Measurements from ENCODE around the gene DHX30. TPM values are rescaled to one million over a fixed set of nuclear protein-coding genes. Genes with fewer than 3 reads are reported as not detected.

The DHX30 gene
- total RNA-seq, 1 donor from 2014 or later: 70.9 TPM

GRCh38 chr3:47863391-47864128 lies 60.6 kb downstream of the DHX30 start:
- no peak overlapping the region for H3K27ac ChIP-seq
- no peaks in the 10 kb centered on the region for H3K36me3 ChIP-seq
- H2AFZ ChIP-seq (replicated peaks): no peak overlapping the region
- H3K4me2 ChIP-seq: no peak overlapping the region
- peaks cover 6% of the 10 kb centered on the region for H3K4me1 Mint-ChIP-seq
- no peak overlapping the region for H3K9ac ChIP-seq
- DNase-seq (ENCODE audit: low spot score): no peak
- no peak overlapping the region for H3K4me3 Mint-ChIP-seq
- H3K27me3 Mint-ChIP-seq (ENCODE audit: insufficient read depth, low read depth): no peaks in the 10 kb centered on the region
- no peaks in the 10 kb centered on the region for H3K9me3 Mint-ChIP-seq
- H3K4me1 ChIP-seq: peaks cover 12% of the 10 kb centered on the region
- TF ChIP-seq EZH2 (IDR thresholded peaks at IDR 0.05): no peak
- TF ChIP-seq CTCF (IDR thresholded peaks at IDR 0.05): no peak
- no peak for TF ChIP-seq EZH2phosphoT487 (IDR thresholded peaks at IDR 0.05)
- H3K36me3 Mint-ChIP-seq: peaks cover 18% of the 10 kb centered on the region
- H3K79me2 ChIP-seq (ENCODE audit: low read depth): no peaks in the 10 kb centered on the region
- peaks cover 14% of the 10 kb centered on the region for H3F3A ChIP-seq (ENCODE audit: low read depth)
- H3K27ac Mint-ChIP-seq: no peak overlapping the region
- no peak overlapping the region for H3K4me3 ChIP-seq
- no peaks in the 10 kb centered on the region for H3K27me3 ChIP-seq
- H4K20me1 ChIP-seq (ENCODE audit: low read depth): no peaks in the 10 kb centered on the region
- no peaks in the 10 kb centered on the region for H3K9me3 ChIP-seq (ENCODE audit: low read depth)

- Mint-ChIP-seq H3K4me3 (no peak overlapping the region), H3K27ac (peak overlapping the region; percentile 13), H3K4me1 (peaks cover 6% of the 10 kb centered on the region), H3K27me3 (ENCODE audit: insufficient read depth, low read depth) (no peaks in the 10 kb centered on the region), H3K9me3 (no peaks in the 10 kb centered on the region), H3K36me3 (peaks cover 31% of the 10 kb centered on the region)
- Histone ChIP-seq H3K4me2 (peak overlapping the region; percentile 24), H3F3A (ENCODE audit: low read depth) (peaks cover 14% of the 10 kb centered on the region), H3K4me3 (no peak overlapping the region), H3K9me3 (ENCODE audit: low read depth) (no peaks in the 10 kb centered on the region), H3K9ac (no peak overlapping the region), H3K4me1 (peaks cover 12% of the 10 kb centered on the region), H3K27ac (peak overlapping the region; percentile 80), H3K79me2 (ENCODE audit: low read depth) (no peaks in the 10 kb centered on the region), H3K36me3 (no peaks in the 10 kb centered on the region), H2AFZ (replicated peaks) (no peak overlapping the region), H3K27me3 (no peaks in the 10 kb centered on the region), H4K20me1 (ENCODE audit: low read depth) (no peaks in the 10 kb centered on the region)
- peak; percentile 68 for DNase-seq (ENCODE audit: low spot score)
- TF ChIP-seq EZH2 (IDR thresholded peaks at IDR 0.05): no peak
- TF ChIP-seq CTCF (IDR thresholded peaks at IDR 0.05): peak; percentile 44
- no peak for TF ChIP-seq EZH2phosphoT487 (IDR thresholded peaks at IDR 0.05)
Observed at GRCh38 chr3:47865192-47865591, 62.3 kb downstream of the DHX30 start.

GRCh38 chr3:47867451-47868044 lies 64.6 kb downstream of the DHX30 start:
- no peak overlapping the region for H3K4me2 ChIP-seq
- Mint-ChIP-seq H3K4me1 (peaks cover 6% of the 10 kb centered on the region), H3K9me3 (no peaks in the 10 kb centered on the region), H3K27me3 (ENCODE audit: insufficient read depth, low read depth) (no peaks in the 10 kb centered on the region), H3K4me3 (no peak overlapping the region), H3K27ac (no peak overlapping the region), H3K36me3 (peaks cover 41% of the 10 kb centered on the region)
- H3K9me3 ChIP-seq (ENCODE audit: low read depth): no peaks in the 10 kb centered on the region
- H3K79me2 ChIP-seq (ENCODE audit: low read depth): no peaks in the 10 kb centered on the region
- DNase-seq (ENCODE audit: low spot score): no peak
- no peaks in the 10 kb centered on the region for H3K36me3 ChIP-seq
- H3K27ac ChIP-seq: no peak overlapping the region
- H3F3A ChIP-seq (ENCODE audit: low read depth): peaks cover 14% of the 10 kb centered on the region
- no peaks in the 10 kb centered on the region for H4K20me1 ChIP-seq (ENCODE audit: low read depth)
- H3K9ac ChIP-seq: no peak overlapping the region
- no peak overlapping the region for H3K4me3 ChIP-seq
- no peak overlapping the region for H2AFZ ChIP-seq (replicated peaks)
- peaks cover 12% of the 10 kb centered on the region for H3K4me1 ChIP-seq
- no peaks in the 10 kb centered on the region for H3K27me3 ChIP-seq
- TF ChIP-seq EZH2 (IDR thresholded peaks at IDR 0.05): no peak
- no peak for TF ChIP-seq CTCF (IDR thresholded peaks at IDR 0.05)
- no peak for TF ChIP-seq EZH2phosphoT487 (IDR thresholded peaks at IDR 0.05)

Measured in neural progenitor cell (in vitro differentiated cells).